Suppressor macrophage treated with lipopolysaccharide for 4 hours (primary cell): Measurements from ENCODE around the gene CHP2.
"Not testable (repeated sequence)": the region's sequence is repeated elsewhere in the genome, so short reads cannot be mapped to it uniquely, and the experiment has no call there.

Experiments
- DNase-seq: peaks from one replicate; pipeline ENCODE4 v3.0.0-alpha.2; 2020

CHP2 gene

DNA sequence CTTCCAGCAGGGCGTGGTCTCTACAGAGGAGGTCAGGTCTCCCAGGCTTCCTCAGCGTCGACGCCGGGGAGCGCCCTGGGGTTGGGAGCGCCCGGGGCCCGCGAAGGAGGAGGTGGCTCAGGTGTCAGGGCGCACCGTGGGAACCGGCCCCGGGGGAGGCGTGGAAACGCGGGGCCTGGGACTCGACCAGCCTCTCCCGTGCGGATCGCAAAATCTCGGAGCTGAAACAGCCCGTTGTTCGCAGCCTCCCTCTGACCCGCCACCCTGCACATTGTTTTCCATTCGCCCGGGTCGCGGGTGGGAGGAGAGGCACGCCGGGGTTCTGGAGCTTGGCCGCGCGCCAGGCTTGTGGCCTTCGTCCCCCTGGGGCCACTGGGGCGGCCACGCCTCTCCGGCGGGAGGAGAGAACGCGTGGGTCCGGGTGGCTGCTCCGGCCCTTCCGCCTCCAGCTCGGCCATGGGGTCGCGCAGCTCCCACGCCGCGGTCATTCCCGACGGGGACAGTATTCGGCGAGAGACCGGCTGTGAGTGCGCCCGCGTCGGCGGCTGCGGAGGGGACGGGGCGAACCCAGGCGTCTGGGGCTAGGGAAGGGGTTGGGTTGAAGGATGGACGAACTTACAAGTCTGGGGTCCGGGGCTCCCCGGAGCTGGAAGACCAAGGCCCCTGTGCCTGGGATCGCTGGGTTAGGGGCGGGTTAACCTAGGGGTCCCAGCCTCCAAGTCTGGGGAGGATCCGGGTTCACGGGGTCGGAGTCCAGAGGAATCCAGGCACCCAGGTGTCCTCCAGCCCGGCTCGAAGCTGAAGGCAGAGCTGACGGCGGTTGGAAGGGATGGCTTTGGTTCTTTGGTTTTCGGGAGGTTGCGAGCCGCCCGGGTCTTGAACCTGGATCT, at the start of gene CHP2:
TSS of gene CHP2 (plus strand) at position 433 of the 890 bp plus-strand sequence. CDS start at position 457, 24 bp downstream.
- DNase-seq: no peak

DNA sequence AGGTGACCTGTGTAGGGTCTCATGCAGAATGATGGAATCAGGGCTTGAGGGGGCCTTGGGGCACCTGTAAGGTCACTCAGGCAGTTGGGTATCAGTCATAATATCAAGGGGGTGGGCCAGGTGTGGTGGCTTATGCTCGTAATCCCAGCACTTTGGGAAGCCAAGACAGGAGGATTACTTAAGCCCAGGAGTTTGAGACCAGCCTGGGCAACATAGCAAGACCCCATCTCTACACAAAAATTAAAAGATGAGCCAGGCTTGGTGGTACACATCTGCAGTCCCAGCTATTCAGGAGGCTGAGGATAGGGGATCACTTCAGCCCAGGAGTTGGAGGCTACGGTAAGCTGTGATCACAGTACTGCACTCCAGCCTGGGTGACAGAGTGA, 49.3 kb upstream of the CHP2 start:
- no peak for DNase-seq

DNA sequence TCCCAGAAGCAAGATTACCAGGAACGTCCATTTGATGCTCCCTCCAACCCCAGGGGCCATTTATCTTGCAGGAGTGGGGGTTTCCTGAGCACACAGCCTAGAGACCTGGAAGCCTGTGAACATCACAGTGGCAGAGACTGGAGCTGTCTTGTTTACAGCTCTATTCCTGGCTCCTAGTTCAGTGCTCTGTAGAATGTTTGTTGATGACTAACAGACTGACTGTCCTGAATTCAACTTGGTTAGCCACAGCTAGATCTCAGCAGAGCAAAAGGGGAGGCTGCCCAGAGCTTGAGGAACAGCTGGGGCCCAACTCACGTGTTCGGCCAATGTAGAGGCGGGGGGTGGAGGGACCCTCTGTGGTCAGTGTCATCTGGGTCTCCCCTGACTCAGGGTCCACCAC, 48.4 kb upstream of the CHP2 start:
- no peak for DNase-seq

- no peak for DNase-seq
Observed at GRCh38 chr16:23709536-23709935, 45.3 kb upstream of the CHP2 start.

DNA sequence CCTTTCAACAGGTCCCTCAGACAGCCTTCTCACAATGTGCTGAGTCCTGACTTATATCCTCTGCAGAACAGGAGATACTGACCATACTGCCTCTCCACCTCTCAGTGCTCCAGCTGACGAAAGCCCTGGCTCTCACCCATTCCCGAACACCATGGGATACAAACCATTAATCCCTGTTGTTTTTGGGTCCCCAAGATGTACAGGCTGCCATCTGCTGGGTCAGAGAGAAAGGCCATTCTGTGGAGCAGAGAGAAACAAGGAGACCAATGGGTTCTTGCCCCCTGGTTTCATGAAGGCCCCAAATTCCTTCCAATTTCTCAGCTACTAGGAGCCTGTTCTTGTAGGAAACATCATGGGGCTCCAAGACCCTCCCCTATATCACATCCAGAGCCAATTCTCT, 44.8 kb upstream of the CHP2 start:
- DNase-seq: no peak

DNA sequence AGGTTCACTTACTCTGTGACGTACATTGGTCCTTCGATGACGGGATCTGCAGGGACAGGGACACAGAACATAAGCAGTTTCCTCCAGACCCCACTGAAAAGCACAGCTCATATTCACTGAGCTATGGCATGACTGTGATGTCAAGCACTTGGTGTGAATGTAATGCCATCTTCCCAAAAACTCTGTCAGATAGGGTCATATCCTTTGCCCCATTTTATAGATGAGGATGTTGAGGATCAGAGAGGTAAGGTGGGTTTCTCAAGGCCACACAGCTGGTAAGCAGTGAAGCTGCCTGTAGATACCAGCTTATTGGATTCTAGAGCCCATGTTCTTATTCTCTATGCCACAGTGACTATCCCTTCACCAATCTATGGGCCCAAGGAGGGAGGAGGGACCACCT, 44.3 kb upstream of the CHP2 start:
- DNase-seq: no peak

DNA sequence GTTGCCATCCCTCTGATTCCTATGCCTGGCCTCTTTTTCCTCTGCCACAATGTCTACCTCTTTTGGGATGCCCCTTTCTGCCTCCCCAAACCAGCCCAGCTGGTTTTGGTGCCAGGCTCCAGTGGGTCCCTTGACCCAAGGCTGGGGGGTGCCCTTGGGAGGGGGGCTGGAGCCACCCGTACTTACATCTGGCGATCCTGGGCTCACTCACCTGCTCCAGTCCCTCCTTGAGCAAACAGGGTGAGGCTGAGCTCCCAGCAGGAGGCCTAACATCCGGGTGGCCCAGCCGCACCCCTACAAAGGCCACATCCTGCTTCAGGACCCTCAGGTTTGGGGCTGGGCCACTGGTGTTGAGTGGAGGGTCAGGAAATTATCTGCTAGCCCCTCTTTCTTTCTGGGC, 43.0 kb upstream of the CHP2 start:
- DNase-seq: no peak

GRCh38 chr16:23712976-23713375, 41.9 kb upstream of the CHP2 start, which contains the start of gene ERN2:
ERN2 (minus strand) TSS chr16:23713222; CDS start chr16:23713187, 35 bp downstream.
- DNase-seq: no peak

- DNase-seq: no peak
Observed at GRCh38 chr16:23716484-23716883, 38.3 kb upstream of the CHP2 start.

GRCh38 chr16:23722613-23723240, 32.1 kb upstream of the CHP2 start:
- DNase-seq: not testable (repeated sequence)

- DNase-seq: no peak
Observed at GRCh38 chr16:23724096-23724784, 30.6 kb upstream of the CHP2 start.

DNA sequence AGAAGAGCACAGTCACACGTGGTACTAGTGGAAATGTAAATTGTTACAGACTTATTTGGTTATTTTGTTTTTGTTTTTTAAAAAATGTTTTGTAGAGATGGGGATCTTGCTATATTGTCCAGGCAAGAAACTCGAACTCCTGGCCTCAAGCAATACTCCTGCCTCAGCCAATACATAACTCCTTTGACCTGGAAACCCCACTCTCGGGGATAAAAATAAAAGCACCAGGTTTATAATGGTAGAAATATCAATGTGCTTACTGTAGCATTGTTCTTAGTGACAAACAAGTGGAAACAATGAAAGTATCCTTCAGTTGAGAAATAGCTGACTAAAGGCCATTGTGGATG, 30.1 kb upstream of the CHP2 start:
- no peak for DNase-seq

DNA sequence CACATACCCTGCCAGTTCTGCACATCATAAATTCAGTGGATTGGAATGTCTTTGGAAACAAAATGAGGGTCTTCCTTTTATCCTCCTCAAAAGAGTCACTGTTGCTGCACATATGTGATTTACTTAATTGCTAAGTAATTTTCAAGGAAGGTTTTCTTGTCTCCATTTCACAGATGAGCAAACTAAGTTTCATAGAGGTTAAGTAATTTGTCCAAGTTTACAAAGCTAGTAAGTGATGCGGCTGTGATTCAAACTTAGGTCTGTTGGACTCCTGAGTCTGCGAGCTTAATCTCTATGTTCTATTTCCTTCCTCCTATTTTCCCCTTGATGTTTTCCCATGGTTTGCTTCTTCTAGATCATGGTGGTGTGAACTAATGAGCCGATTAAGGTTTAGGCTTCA, 28.1 kb upstream of the CHP2 start:
- no peak for DNase-seq

GRCh38 chr16:23728112-23728477, 26.7 kb upstream of the CHP2 start:
- DNase-seq: no peak

- no peak for DNase-seq
Observed at GRCh38 chr16:23729503-23730424, 25.1 kb upstream of the CHP2 start.

GRCh38 chr16:23734176-23734893, 20.5 kb upstream of the CHP2 start:
- no peak for DNase-seq

- DNase-seq: not testable (repeated sequence)
Observed at GRCh38 chr16:23737423-23738028, 17.3 kb upstream of the CHP2 start.

DNA sequence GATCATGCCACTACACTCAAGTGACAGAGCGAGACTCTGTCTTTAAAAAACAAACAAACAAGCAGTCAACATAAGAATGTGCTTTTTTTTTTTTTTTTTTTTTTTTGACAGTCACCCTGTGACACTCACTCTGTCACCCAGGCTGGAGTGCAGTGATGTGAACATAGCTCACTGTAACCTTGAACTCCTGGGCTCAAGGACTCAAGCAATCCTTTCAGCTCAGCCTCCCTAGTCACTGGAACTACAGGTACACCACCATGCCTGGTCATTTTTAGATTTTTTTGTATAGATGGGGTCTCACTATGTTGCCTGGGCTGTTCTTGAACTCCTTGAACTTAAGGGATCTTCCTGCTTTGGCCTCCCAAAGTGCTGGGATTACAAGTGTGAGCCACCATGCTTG, 15.3 kb upstream of the CHP2 start:
- no peak for DNase-seq

DNA sequence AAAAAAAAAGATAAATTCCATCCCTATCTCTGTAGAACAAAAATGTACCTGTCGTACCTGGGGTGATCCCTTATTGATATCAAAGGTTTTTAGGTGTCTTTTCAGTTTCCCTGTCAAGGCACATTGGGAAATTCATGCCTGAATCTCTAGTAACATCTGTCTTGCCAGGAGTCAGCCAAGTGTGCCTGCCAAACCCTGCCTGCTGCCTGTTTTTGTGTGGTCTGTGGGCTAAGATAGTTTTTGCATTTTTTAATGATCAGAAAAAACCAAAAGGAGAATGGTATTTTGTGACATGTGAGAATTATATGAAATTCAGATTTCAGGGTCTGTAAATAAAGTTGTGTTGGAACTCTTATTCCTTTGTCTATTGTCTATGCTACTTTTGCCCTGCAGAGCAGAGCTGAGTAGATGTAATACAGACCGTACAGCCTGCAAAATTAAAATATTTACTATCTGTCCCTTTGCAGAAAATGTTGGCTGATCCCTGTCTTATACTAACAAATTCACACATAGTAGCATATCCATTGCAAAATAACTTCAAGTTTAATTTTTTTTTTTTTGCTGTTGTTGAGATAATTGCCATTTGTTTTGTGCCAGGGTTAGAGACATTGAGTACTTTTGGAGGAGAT, 13.0 kb upstream of the CHP2 start:
- no peak for DNase-seq

GRCh38 chr16:23742766-23743165, 12.1 kb upstream of the CHP2 start:
- no peak for DNase-seq

DNA sequence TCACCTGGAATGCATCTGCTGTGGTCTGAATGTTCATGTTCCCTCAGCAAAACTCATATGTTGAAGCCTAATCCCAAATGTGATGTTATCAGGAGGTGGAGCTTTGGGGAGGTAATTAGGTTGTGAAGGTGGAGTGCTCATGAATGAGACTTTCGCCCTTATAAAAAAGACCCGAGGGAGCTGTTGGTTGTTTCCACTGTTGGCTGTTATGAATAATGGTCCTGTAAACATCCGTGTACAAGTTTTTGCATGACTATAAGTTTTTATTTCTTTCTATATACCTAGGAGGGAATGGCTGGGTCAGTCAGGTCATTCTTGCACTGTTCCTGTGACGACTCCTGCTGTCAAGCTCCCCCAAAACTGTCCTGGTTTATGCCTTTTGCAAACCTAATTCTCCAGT, 9.6 kb upstream of the CHP2 start:
- no peak for DNase-seq
